Mesendoderm (in vitro differentiated cells): ENCODE results near the gene GPR55.
A peak's percentile ranks its signal among the peaks of the same experiment; 100 is the strongest.

ENCODE experiments used
- DNase-seq: peaks from one replicate; pipeline ENCODE4 v3.0.0; 2013
- H2AK5ac ChIP-seq: 2 replicates; pipeline ENCODE4 v1.6.1; 2013; ENCODE audit warnings: low read length, inconsistent platforms
- H2BK120ac ChIP-seq: 2 replicates; pipeline ENCODE4 v1.6.1; 2013; ENCODE audit warnings: low read depth, mild to moderate bottlenecking, low read length, moderate library complexity, mixed read lengths
- H2BK15ac ChIP-seq: replicated peaks from 2 replicates; pipeline ENCODE4 v1.6.1; 2013; ENCODE audit warnings: low read depth, mild to moderate bottlenecking, moderate library complexity
- H2BK5ac ChIP-seq: 2 replicates; pipeline ENCODE4 v1.6.1; 2013; ENCODE audit warnings: low read length, inconsistent platforms
- H3K18ac ChIP-seq: 2 replicates; pipeline ENCODE4 v1.6.1; 2013; ENCODE audit warnings: mild to moderate bottlenecking, low read length, mixed read lengths
- H3K23ac ChIP-seq: one replicate; pipeline ENCODE4 v1.6.1; 2013; ENCODE audit warnings: low read length
- H3K27ac ChIP-seq: 2 replicates; pipeline ENCODE4 v1.5.1; 2013; ENCODE audit warnings: low read depth, mild to moderate bottlenecking, inconsistent platforms, low read length, moderate library complexity
- H3K27me3 ChIP-seq: 2 replicates; pipeline ENCODE4 v1.6.1; 2013; ENCODE audit warnings: low read length, control low read depth, mild to moderate bottlenecking, inconsistent platforms; ENCODE audit not compliant: insufficient read depth, poor library complexity
- H3K36me3 ChIP-seq: 2 replicates; pipeline ENCODE4 v1.6.1; 2013; ENCODE audit warnings: low read length, inconsistent platforms; ENCODE audit not compliant: control insufficient read depth, insufficient read depth
- H3K4ac ChIP-seq: one replicate; pipeline ENCODE4 v1.6.1; 2013; ENCODE audit warnings: low read depth, mild to moderate bottlenecking, low read length, moderate library complexity
- H3K4me1 ChIP-seq: 2 replicates; pipeline ENCODE4 v1.6.1; 2013; ENCODE audit warnings: low read depth, low read length, inconsistent platforms; ENCODE audit not compliant: control insufficient read depth
- H3K4me2 ChIP-seq: 2 replicates; pipeline ENCODE4 v1.6.1; 2013; ENCODE audit warnings: low read length
- H3K4me3 ChIP-seq: 2 replicates; pipeline ENCODE4 v1.5.1; 2013; ENCODE audit warnings: mild to moderate bottlenecking, low read length
- H3K56ac ChIP-seq: one replicate; pipeline ENCODE4 v1.6.1; 2013; ENCODE audit warnings: low read length
- H3K79me1 ChIP-seq: 2 replicates; pipeline ENCODE4 v1.6.1; 2013; ENCODE audit warnings: low read length, inconsistent platforms
- H3K79me2 ChIP-seq: 2 replicates; pipeline ENCODE4 v1.6.1; 2013; ENCODE audit warnings: mild to moderate bottlenecking, low read length; ENCODE audit not compliant: control insufficient read depth, insufficient read depth
- H3K9ac ChIP-seq: 2 replicates; pipeline ENCODE4 v1.6.1; 2013; ENCODE audit warnings: low read length, inconsistent platforms
- H4K5ac ChIP-seq: one replicate; pipeline ENCODE4 v1.6.1; 2013; ENCODE audit warnings: low read length
- H4K8ac ChIP-seq: one replicate; pipeline ENCODE4 v1.6.1; 2013; ENCODE audit warnings: low read depth, mild to moderate bottlenecking, control low read depth, low read length, moderate library complexity
- WGBS: extraction: QIAGEN DNeasy Blood & Tissue Kit; methylation state at CpG from one replicate; pipeline ENCODE4 v1.1.7; 2013; ENCODE audit warnings: low lambda C conversion rate, missing lambda C conversion rate; ENCODE audit not compliant: insufficient coverage; ENCODE audit errors: extremely low coverage; 5-methylcytosine and 5-hydroxymethylcytosine counted together

Gene GPR55

GRCh38 chr2:230947908-230948365 lies 22.9 kb upstream of the GPR55 start:
- Histone ChIP-seq H4K8ac (no peak overlapping the region), H3K4me3 (no peak overlapping the region)
- no CpG with 5 or more reads among the region's 10 CpGs for WGBS

GRCh38 chr2:230947235-230947576 lies 22.2 kb upstream of the GPR55 start:
- Histone ChIP-seq H3K9ac (no peak overlapping the region), H3K27me3 (no peaks in the 10 kb centered on the region), H3K4me3 (no peak overlapping the region), H3K27ac (no peak overlapping the region), H2BK120ac (no peak overlapping the region), H3K23ac (no peak overlapping the region), H2BK5ac (no peak overlapping the region), H4K5ac (no peak overlapping the region), H3K79me2 (no peaks in the 10 kb centered on the region), H3K18ac (no peak overlapping the region), H3K4me1 (peaks cover 8% of the 10 kb centered on the region), H3K4me2 (no peak overlapping the region), H4K8ac (no peak overlapping the region), H3K56ac (no peak overlapping the region), H3K36me3 (no peaks in the 10 kb centered on the region), H3K79me1 (no peaks in the 10 kb centered on the region), H2BK15ac (no peak overlapping the region), H3K4ac (no peak overlapping the region), H2AK5ac (no peak overlapping the region)
- no peak for DNase-seq
- WGBS: no CpG with 5 or more reads among the region's 3 CpGs

More at GRCh38 chr2:230947908-230948365, 22.9 kb upstream of the GPR55 start:
- Histone ChIP-seq H2BK15ac (no peak overlapping the region), H3K4me1 (peaks cover 8% of the 10 kb centered on the region), H2BK120ac (no peak overlapping the region), H4K5ac (no peak overlapping the region), H3K79me2 (no peaks in the 10 kb centered on the region), H3K4ac (no peak overlapping the region), H3K27ac (no peak overlapping the region), H3K9ac (no peak overlapping the region), H3K4me2 (no peak overlapping the region), H2BK5ac (no peak overlapping the region), H2AK5ac (no peak overlapping the region), H3K36me3 (no peaks in the 10 kb centered on the region), H3K56ac (no peak overlapping the region), H3K18ac (no peak overlapping the region), H3K27me3 (no peaks in the 10 kb centered on the region), H3K79me1 (no peaks in the 10 kb centered on the region), H3K23ac (peak overlapping the region; percentile 45)
- no peak for DNase-seq

- H3K27ac ChIP-seq: no peak overlapping the region
- no peak overlapping the region for H3K4me2 ChIP-seq
- H3K23ac ChIP-seq: no peak overlapping the region
- no peak overlapping the region for H3K9ac ChIP-seq
- no peak overlapping the region for H4K8ac ChIP-seq
- H2BK5ac ChIP-seq: no peak overlapping the region
- H3K27me3 ChIP-seq: no peaks in the 10 kb centered on the region
- no peak overlapping the region for H3K56ac ChIP-seq
- H4K5ac ChIP-seq: no peak overlapping the region
- H3K4me3 ChIP-seq: no peak overlapping the region
- H3K4ac ChIP-seq: no peak overlapping the region
- no peak overlapping the region for H2BK120ac ChIP-seq
- DNase-seq: no peak
- WGBS: no CpG with 5 or more reads among the region's 7 CpGs
- H3K79me2 ChIP-seq: no peaks in the 10 kb centered on the region
- no peaks in the 10 kb centered on the region for H3K36me3 ChIP-seq
- H3K4me1 ChIP-seq: peaks cover 8% of the 10 kb centered on the region
- H2AK5ac ChIP-seq: no peak overlapping the region
- H3K18ac ChIP-seq: no peak overlapping the region
- H3K79me1 ChIP-seq: no peaks in the 10 kb centered on the region
- no peak overlapping the region for H2BK15ac ChIP-seq
Measured at GRCh38 chr2:230946429-230947234, 21.6 kb upstream of the GPR55 start.

GRCh38 chr2:230944757-230945372 lies 19.8 kb upstream of the GPR55 start:
- H3K27me3 ChIP-seq: no peaks in the 10 kb centered on the region
- H3K23ac ChIP-seq: no peak overlapping the region
- H4K8ac ChIP-seq: no peak overlapping the region
- no peaks in the 10 kb centered on the region for H3K4me1 ChIP-seq
- H2BK15ac ChIP-seq: no peak overlapping the region
- H3K4me2 ChIP-seq: no peak overlapping the region
- H4K5ac ChIP-seq: no peak overlapping the region
- no peak overlapping the region for H2BK120ac ChIP-seq
- no peak overlapping the region for H3K4ac ChIP-seq
- no peak for DNase-seq
- H3K4me3 ChIP-seq: no peak overlapping the region
- H3K79me1 ChIP-seq: no peaks in the 10 kb centered on the region
- H3K9ac ChIP-seq: no peak overlapping the region
- no peak overlapping the region for H3K27ac ChIP-seq
- H2BK5ac ChIP-seq: no peak overlapping the region
- WGBS: no CpG with 5 or more reads among the region's 21 CpGs
- H3K36me3 ChIP-seq: no peaks in the 10 kb centered on the region
- no peak overlapping the region for H3K56ac ChIP-seq
- no peaks in the 10 kb centered on the region for H3K79me2 ChIP-seq
- H3K18ac ChIP-seq: no peak overlapping the region
- no peak overlapping the region for H2AK5ac ChIP-seq

DNA sequence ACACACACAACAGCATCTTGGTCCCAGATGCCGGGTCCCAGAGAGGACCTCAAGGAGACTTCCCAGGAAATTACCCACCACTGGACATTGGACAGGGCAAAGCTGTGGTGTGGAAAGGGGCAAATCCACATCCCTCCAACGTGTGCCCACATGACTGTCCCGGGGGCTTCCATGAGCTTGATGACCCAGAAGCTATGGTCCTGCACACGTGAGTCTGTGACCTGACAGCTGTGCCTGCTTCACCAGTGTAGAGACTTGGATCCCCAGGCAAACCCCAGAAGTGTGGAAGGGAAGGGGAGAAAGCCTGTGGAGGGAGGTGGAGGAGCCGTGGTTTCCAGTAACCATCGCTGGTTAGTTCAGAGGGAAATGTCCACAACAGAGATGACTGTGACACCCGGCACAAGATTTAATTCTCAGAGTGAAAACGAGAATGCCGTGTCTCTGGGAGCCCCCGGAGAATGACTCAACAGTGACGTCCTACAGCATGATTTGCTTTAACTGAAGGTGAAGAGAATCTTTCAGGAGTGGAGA lies 19.1 kb upstream of the GPR55 start:
- no peak overlapping the region for H2BK120ac ChIP-seq
- no peak overlapping the region for H2BK5ac ChIP-seq
- H4K8ac ChIP-seq: no peak overlapping the region
- no CpG with 5 or more reads among the region's 11 CpGs for WGBS
- H3K79me2 ChIP-seq: no peaks in the 10 kb centered on the region
- H3K27me3 ChIP-seq: no peaks in the 10 kb centered on the region
- no peak overlapping the region for H2AK5ac ChIP-seq
- no peak for DNase-seq
- H3K56ac ChIP-seq: no peak overlapping the region
- no peak overlapping the region for H2BK15ac ChIP-seq
- no peak overlapping the region for H3K4me3 ChIP-seq
- H3K9ac ChIP-seq: no peak overlapping the region
- no peaks in the 10 kb centered on the region for H3K79me1 ChIP-seq
- H3K4me2 ChIP-seq: no peak overlapping the region
- no peaks in the 10 kb centered on the region for H3K36me3 ChIP-seq
- no peak overlapping the region for H4K5ac ChIP-seq
- no peaks in the 10 kb centered on the region for H3K4me1 ChIP-seq
- no peak overlapping the region for H3K27ac ChIP-seq
- no peak overlapping the region for H3K18ac ChIP-seq
- no peak overlapping the region for H3K23ac ChIP-seq
- H3K4ac ChIP-seq: no peak overlapping the region
